ENCODE data around the gene ISYNA1. TPM values are rescaled to one million over a fixed set of nuclear protein-coding genes. Genes with fewer than 3 reads are reported as not detected.
A peak's percentile ranks its signal among the peaks of the same experiment; 100 is the strongest.
"Not testable (repeated sequence)": the region's sequence is repeated elsewhere in the genome, so short reads cannot be mapped to it uniquely, and the experiment has no call there.

The ISYNA1 gene
- polyA plus RNA-seq, 3 donors = 3.7 TPM; not detected in 2

DNA sequence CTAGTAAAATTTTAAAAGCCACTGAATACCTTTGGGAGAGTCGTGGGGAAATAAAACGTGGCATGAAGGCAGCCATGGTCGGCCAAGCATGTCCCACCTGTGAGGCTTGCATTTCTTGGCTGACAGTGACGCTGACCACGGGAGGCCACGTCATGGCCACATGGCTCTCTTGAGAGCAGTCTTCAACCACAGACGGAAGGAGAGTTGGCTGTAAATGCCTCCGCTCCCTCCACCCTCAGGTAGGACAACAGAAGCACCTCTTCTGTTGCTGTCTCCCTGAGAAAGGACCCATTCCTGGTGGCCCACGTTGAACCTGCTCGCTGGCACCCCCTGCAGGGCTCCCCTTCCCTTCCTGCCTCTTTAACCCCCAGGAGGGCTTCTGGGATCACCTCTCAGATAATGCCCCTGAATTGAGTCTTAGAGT lies 29.9 kb downstream of the ISYNA1 start:
- H3K27me3 Mint-ChIP-seq (ENCODE audit: low read depth in 3 of 3) = peaks cover 2 to 6% (median 6%) of the 10 kb centered on the region in 3 donors
- peak; percentile 35 to 59 (median 58) for DNase-seq
- Histone ChIP-seq H3K79me2 (ENCODE audit: insufficient read depth, low read length) (peaks cover 10% of the 10 kb centered on the region), H3K4me1 (ENCODE audit: control insufficient read depth in 1 of 2, insufficient read depth in 2 of 2, low read length in 2 of 2) (peaks cover 20 to 32% of the 10 kb centered on the region in 2 donors), H3K27me3 (ENCODE audit: control insufficient read depth in 2 of 2, insufficient read depth in 2 of 2, low read length in 2 of 2) (no peaks in the 10 kb centered on the region), H3K27ac (ENCODE audit: low read depth in 1 of 2, low read length in 2 of 2) (no peak overlapping the region), H3K9ac (ENCODE audit: insufficient read depth, low read length, poor library complexity, severe bottlenecking) (no peak overlapping the region), H3K36me3 (replicated peaks in 1 of 2; ENCODE audit: control insufficient read depth in 1 of 2, insufficient read depth in 2 of 2, low read length in 2 of 2) (no peaks in the 10 kb centered on the region), H4K20me1 (ENCODE audit: insufficient read depth, low read length) (no peaks in the 10 kb centered on the region), H3K4me3 (replicated peaks in 1 of 3; ENCODE audit: low read depth in 2 of 3, low read length in 3 of 3) (no peak overlapping the region), H3K9me3 (replicated peaks in 1 of 2; ENCODE audit: control insufficient read depth in 1 of 2, insufficient read depth in 1 of 2, low read length in 2 of 2) (no peaks in the 10 kb centered on the region), H2AFZ (ENCODE audit: insufficient read depth, low read depth, low read length, poor library complexity, severe bottlenecking) (no peak overlapping the region), H3K4me2 (replicated peaks; ENCODE audit: extremely low read depth, low read length, poor library complexity, severe bottlenecking) (no peak overlapping the region)
- H3K36me3 Mint-ChIP-seq = no peaks in the 10 kb centered on the region
- H3K27ac Mint-ChIP-seq = peak overlapping the region in 3 of 7 donors; percentile 35 to 62 (median 45)
- intact Hi-C loops (cut with micrococcal nuclease) = loop anchor here (2.0 to 5.0 kb wide), 3 partner anchors 19 to 201 kb away; no protein-coding TSS in a partner anchor
- 49% methylated on average over 10 of the region's 10 CpGs for WGBS (ENCODE audit: insufficient coverage)
- peaks cover 31% of the 10 kb centered on the region for H3K4me1 Mint-ChIP-seq
- TF ChIP-seq, protein P1, sequence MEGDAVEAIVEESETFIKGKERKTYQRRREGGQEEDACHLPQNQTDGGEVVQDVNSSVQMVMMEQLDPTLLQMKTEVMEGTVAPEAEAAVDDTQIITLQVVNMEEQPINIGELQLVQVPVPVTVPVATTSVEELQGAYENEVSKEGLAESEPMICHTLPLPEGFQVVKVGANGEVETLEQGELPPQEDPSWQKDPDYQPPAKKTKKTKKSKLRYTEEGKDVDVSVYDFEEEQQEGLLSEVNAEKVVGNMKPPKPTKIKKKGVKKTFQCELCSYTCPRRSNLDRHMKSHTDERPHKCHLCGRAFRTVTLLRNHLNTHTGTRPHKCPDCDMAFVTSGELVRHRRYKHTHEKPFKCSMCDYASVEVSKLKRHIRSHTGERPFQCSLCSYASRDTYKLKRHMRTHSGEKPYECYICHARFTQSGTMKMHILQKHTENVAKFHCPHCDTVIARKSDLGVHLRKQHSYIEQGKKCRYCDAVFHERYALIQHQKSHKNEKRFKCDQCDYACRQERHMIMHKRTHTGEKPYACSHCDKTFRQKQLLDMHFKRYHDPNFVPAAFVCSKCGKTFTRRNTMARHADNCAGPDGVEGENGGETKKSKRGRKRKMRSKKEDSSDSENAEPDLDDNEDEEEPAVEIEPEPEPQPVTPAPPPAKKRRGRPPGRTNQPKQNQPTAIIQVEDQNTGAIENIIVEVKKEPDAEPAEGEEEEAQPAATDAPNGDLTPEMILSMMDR (IDR thresholded peaks at IDR 0.05) = peak; percentile 75
- no peak overlapping the region for H3K4me3 Mint-ChIP-seq
- no peaks in the 10 kb centered on the region for H3K9me3 Mint-ChIP-seq

DNA sequence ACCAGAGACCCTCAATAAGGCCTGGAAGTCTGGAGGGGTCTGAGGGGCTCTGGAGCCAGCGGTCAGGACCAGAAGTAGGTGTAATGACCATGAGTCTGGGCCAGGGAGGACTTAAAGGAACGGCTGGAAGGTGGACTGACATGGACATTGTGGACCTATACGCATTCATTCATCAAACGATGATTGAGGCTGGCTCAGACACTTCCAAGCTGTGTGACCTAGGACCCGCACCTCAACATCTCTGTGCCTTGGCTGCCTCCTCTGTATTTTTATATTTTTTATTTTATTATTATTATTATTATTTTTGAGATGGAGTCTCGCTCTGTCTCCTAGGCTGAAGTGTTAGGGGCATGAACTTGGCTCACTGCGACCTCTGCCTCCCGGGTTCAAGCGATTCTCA lies 31.2 kb downstream of the ISYNA1 start:
- Histone ChIP-seq H3K4me1 (ENCODE audit: control insufficient read depth in 1 of 2, insufficient read depth in 2 of 2, low read length in 2 of 2) (peaks cover 33 to 45% of the 10 kb centered on the region in 2 donors), H3K36me3 (replicated peaks in 1 of 2; ENCODE audit: control insufficient read depth in 1 of 2, insufficient read depth in 2 of 2, low read length in 2 of 2) (no peaks in the 10 kb centered on the region), H3K9ac (ENCODE audit: insufficient read depth, low read length, poor library complexity, severe bottlenecking) (no peak overlapping the region), H4K20me1 (ENCODE audit: insufficient read depth, low read length) (no peaks in the 10 kb centered on the region), H3K27me3 (ENCODE audit: control insufficient read depth in 2 of 2, insufficient read depth in 2 of 2, low read length in 2 of 2) (no peaks in the 10 kb centered on the region), H3K9me3 (replicated peaks in 1 of 2; ENCODE audit: control insufficient read depth in 1 of 2, insufficient read depth in 1 of 2, low read length in 2 of 2) (no peaks in the 10 kb centered on the region), H3K79me2 (ENCODE audit: insufficient read depth, low read length) (peaks cover 18% of the 10 kb centered on the region), H3K27ac (ENCODE audit: low read depth in 1 of 2, low read length in 2 of 2) (no peak overlapping the region), H3K4me3 (replicated peaks in 1 of 3; ENCODE audit: low read depth in 2 of 3, low read length in 3 of 3) (no peak overlapping the region), H2AFZ (ENCODE audit: insufficient read depth, low read depth, low read length, poor library complexity, severe bottlenecking) (no peak overlapping the region), H3K4me2 (replicated peaks; ENCODE audit: extremely low read depth, low read length, poor library complexity, severe bottlenecking) (no peak overlapping the region)
- Mint-ChIP-seq H3K36me3 (no peaks in the 10 kb centered on the region), H3K4me1 (peaks cover 43% of the 10 kb centered on the region), H3K27me3 (ENCODE audit: low read depth in 3 of 3) (peaks cover 0 to 4% (median under 1%) of the 10 kb centered on the region in 3 donors), H3K27ac (no peak overlapping the region), H3K9me3 (peaks cover 0 to 2% (median 0%) of the 10 kb centered on the region in 7 donors), H3K4me3 (no peak overlapping the region)
- intact Hi-C loops (cut with micrococcal nuclease) = loop anchor here in 1 of 2 donors (5.0 kb wide), 1 partner anchor 199 kb away; no protein-coding TSS in a partner anchor
- 90% methylated on average over 3 of the region's 9 CpGs for WGBS (ENCODE audit: insufficient coverage)
- TF ChIP-seq, protein P1 (IDR thresholded peaks at IDR 0.05) = no peak
- DNase-seq = no peak

DNA sequence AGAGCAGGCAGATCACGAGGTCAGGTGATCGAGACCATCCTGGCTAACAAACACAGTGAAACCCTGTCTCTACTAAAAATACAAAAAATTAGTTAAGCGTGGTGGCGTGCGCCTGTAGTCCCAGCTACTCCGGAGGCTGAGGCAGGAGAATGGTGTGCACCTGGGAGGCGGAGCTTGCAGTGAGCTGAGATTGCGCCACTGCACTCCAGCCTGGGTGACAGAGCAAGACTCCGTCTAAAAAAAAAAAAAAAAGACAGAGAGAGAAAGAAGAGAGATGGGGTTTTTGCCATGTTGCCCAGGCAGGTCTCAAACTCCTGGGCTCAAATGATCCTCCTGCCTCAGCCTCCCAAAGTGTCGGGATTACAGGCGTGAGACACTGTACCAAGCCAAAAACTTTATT lies 32.2 kb downstream of the ISYNA1 start:
- H3K9me3 ChIP-seq (replicated peaks in 1 of 2; ENCODE audit: control insufficient read depth in 1 of 2, insufficient read depth in 1 of 2, low read length in 2 of 2); H3K27me3 ChIP-seq (ENCODE audit: control insufficient read depth in 2 of 2, insufficient read depth in 2 of 2, low read length in 2 of 2); H3K4me3 ChIP-seq (replicated peaks in 1 of 3; ENCODE audit: low read depth in 2 of 3, low read length in 3 of 3); H3K4me3 Mint-ChIP-seq; H3K27me3 Mint-ChIP-seq (ENCODE audit: low read depth in 3 of 3); H3K36me3 ChIP-seq (replicated peaks in 1 of 2; ENCODE audit: control insufficient read depth in 1 of 2, insufficient read depth in 2 of 2, low read length in 2 of 2); H3K36me3 Mint-ChIP-seq; H3K9me3 Mint-ChIP-seq; H3K27ac ChIP-seq (ENCODE audit: low read depth in 1 of 2, low read length in 2 of 2); H3K4me2 ChIP-seq (replicated peaks; ENCODE audit: extremely low read depth, low read length, poor library complexity, severe bottlenecking); H3K9ac ChIP-seq (ENCODE audit: insufficient read depth, low read length, poor library complexity, severe bottlenecking); H4K20me1 ChIP-seq (ENCODE audit: insufficient read depth, low read length); H2AFZ ChIP-seq (ENCODE audit: insufficient read depth, low read depth, low read length, poor library complexity, severe bottlenecking); DNase-seq; H3K27ac Mint-ChIP-seq: not testable (repeated sequence)
- 69% methylated on average over 4 of the region's 11 CpGs for WGBS (ENCODE audit: insufficient coverage)
- H3K4me1 Mint-ChIP-seq = peaks cover 51% of the 10 kb centered on the region
- Histone ChIP-seq H3K79me2 (ENCODE audit: insufficient read depth, low read length) (peaks cover 21% of the 10 kb centered on the region), H3K4me1 (ENCODE audit: control insufficient read depth in 1 of 2, insufficient read depth in 2 of 2, low read length in 2 of 2) (peaks cover 43 to 55% of the 10 kb centered on the region in 2 donors)
- intact Hi-C loops (cut with micrococcal nuclease) = loop anchor here in 1 of 2 donors (5.0 kb wide), 1 partner anchor 198 kb away; no protein-coding TSS in a partner anchor
